GM18951 (cell line): ENCODE measurements around the gene RCSD1.
"Not testable (repeated sequence)": the region's sequence is repeated elsewhere in the genome, so short reads cannot be mapped to it uniquely, and the experiment has no call there.

ENCODE experiments used
- POLR2A ChIP-seq: IDR thresholded peaks from 4 replicates; pipeline ENCODE4 v1.6.1; 2011; ENCODE audit warnings: mild to moderate bottlenecking; ENCODE audit not compliant: insufficient read length, insufficient read depth; ENCODE audit errors: extremely low read depth
- in situ Hi-C: fragments of 300-500 bp; cut with MboI; formaldehyde crosslinking; loops from one replicate; pipeline ENCODE4 v1.12.0; 2022; ENCODE audit warnings: low sequenced_read_pairs, mixed read lengths, inconsistent platforms; ENCODE audit not compliant: unreplicated experiment

Gene RCSD1

DNA sequence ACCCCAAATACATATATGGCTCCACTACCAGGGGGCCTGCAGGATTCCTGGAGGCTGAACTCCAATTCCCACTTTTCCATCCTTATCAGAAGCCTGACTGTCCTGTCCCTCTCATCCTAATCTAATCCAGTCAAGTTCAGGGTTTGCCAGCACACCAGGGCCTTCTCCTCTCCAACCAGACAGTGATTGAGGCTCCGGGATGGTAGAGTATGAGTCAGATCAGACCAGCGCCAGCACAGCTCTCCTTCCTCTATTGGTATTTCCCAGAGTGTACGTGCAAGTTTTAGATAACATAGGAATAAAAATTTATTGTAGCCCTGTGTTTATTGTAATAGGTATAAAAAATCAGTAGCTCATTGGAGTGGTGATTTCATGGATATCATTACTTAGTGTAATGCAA is 24.5 kb upstream of the RCSD1 start:
- in situ Hi-C loops = no loop called here
- no peak for TF ChIP-seq POLR2A

GRCh38 chr1:167611983-167612382 is 18.0 kb upstream of the RCSD1 start:
- in situ Hi-C loops = no loop called here
- no peak for TF ChIP-seq POLR2A

GRCh38 chr1:167612587-167613385 is 17.2 kb upstream of the RCSD1 start:
- TF ChIP-seq POLR2A = no peak
- in situ Hi-C loops = no loop called here

DNA sequence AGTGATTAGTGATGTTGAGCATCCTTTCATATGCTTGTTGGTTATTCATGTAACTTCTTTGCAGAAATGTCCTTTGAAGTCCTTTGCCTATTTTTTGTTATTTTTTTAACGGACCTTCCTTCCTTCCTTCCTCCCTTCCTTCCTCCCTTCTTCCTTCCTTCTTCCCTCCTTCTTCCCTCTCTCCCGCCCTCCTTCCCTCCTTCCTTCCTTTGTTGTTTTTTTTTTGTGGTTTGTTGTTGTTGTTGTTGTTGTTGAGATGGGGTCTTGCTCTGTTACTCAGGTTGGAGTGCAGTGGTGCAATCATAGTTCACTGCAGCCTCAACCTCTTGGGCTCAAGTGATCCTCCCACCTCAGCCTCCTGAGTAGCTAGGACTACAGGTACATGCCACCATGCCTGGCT is 16.0 kb upstream of the RCSD1 start:
- in situ Hi-C loops = not testable (repeated sequence)

DNA sequence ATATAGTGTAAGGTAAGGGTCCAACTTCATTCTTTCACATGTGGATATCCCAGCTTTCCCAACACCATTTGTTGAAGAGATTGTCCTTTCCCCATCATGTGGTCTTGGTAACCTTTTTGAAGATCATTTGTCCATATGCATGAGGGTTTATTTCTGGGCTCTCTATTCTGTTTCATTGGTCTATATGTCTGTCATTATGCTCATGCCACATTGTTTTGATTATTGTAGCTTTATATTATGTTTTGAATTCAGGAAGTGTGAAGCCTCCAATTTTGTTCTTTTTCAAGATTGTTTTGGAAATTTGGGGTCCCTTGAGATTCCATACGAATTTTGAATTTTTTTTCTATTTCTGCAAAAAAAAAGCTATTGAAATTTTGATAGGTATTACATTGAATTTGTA is 15.2 kb upstream of the RCSD1 start:
- in situ Hi-C loops = no loop called here
- TF ChIP-seq POLR2A = no peak

- in situ Hi-C loops = no loop called here
- TF ChIP-seq POLR2A = no peak
These were observed 13.5 kb upstream of the RCSD1 start for GRCh38 chr1:167616521-167616920.

- peak; percentile 38 for TF ChIP-seq POLR2A
- in situ Hi-C loops = no loop called here
These were observed 12.6 kb upstream of the RCSD1 start for GRCh38 chr1:167617153-167618147.

- in situ Hi-C loops = no loop called here
These were observed 11.7 kb upstream of the RCSD1 start for GRCh38 chr1:167618366-167618765.

DNA sequence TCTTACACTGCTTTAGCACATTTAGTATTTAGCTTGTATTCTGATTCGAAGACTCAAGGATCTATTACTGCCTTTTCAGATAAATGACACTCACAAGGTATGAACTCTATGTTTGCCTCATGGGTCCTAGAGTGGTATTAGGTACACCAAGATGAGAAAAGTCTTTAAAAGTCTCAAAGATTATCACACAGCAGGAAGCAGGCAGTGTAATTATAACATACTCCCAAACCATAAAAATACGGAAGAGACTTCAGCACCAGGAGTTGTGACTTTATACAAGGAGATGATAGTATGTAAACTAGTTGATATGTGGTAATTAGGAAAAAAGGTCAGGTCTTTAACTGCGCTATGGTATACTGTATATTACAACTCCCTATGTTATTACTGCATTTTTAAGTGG is 11.2 kb upstream of the RCSD1 start:
- in situ Hi-C loops = no loop called here
- TF ChIP-seq POLR2A = no peak

More at GRCh38 chr1:167618366-167618765, 11.7 kb upstream of the RCSD1 start:
- no peak for TF ChIP-seq POLR2A

DNA sequence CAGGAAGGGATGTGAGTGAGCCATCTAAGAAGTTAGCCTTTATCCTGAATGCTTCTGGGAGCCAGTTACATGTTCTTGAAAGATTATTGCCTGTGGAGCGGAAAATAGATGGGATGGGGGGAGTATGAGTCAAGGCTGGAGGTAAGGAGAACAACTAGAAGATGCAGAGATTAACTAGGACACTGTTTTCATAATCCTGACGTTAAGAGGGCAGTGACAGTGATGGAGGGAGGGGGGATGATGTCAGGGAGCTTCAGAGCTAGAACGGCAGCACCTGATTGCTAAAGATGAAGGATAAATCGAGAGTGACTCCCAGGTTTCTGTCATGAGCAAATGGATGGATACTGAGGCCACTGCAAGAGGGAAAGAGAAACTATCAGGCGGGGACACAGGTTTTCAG is 10.0 kb upstream of the RCSD1 start:
- in situ Hi-C loops = no loop called here
- TF ChIP-seq POLR2A = no peak

GRCh38 chr1:167621780-167622313 is 8.2 kb upstream of the RCSD1 start:
- no peak for TF ChIP-seq POLR2A
- in situ Hi-C loops = no loop called here

DNA sequence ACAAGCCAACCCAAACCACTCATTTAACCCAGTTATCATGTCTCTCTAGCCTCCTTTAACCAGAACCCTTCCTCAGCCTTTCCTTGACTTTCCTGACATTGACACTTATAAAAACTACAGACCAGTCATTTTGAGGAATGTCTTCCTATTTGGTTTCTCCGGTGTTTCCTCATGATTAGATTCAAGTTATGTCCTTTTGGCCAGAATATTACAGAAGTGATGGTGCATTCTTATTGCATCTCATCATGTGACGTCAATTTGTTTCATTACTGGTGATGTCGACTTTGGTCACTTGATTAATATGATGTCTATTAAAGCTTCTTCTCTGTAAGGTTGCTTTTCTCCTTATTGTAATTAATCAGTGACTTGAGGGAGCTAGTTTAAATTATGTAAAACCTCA is 6.1 kb upstream of the RCSD1 start:
- TF ChIP-seq POLR2A = no peak
- in situ Hi-C loops = no loop called here

DNA sequence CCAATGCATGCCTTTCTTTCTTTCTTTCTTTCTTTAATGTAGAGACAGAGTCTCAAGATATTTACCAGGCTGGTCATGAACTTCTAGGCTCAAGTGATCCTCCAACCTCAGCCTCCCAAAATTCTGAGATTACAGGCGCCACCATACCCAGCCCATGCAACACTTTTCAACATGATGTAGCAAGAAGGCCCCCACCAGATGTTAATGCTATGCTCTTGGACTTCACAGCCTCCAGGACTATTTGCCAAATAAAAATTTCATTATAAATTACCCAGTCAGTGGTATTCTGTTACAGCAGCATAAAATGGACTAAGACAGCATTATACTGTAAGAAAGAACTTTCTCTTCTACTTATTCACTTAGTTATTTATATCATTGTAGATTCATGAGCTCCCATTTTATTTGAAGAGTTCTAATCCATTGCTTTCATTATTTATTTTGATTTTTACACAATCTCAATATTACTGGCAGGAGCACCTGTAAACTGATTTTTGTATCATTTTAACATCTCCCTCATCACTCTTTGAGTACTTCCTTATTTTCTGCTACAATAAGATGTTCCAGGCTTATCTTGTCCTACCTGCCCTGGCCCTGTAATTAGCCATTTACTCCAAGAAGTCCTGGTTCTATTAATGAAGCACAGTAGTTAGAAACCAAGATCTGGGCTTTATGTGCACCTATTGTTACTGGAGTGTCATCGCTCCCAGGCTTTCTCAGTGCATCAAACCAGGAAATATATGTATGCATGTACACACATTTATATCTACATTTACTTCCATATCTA is 4.8 kb upstream of the RCSD1 start:
- no peak for TF ChIP-seq POLR2A
- in situ Hi-C loops = no loop called here
